HL-60/S4 (cell line): ENCODE measurements around the gene MNAT1.
"Not testable (repeated sequence)": the region's sequence is repeated elsewhere in the genome, so short reads cannot be mapped to it uniquely, and the experiment has no call there.

ENCODE experiments used
- in situ Hi-C: fragments of 300-500 bp; cut with MboI; formaldehyde crosslinking; loops from 2 replicates; pipeline ENCODE4 v1.14.3; 2022; ENCODE audit warnings: low sequenced_read_pairs

The MNAT1 gene

GRCh38 chr14:60734465-60735242 lies at the start of gene MNAT1:
MNAT1 (plus strand) TSS chr14:60734761; CDS start chr14:60734863, 102 bp downstream.
- in situ Hi-C loops, result no loop called here

DNA sequence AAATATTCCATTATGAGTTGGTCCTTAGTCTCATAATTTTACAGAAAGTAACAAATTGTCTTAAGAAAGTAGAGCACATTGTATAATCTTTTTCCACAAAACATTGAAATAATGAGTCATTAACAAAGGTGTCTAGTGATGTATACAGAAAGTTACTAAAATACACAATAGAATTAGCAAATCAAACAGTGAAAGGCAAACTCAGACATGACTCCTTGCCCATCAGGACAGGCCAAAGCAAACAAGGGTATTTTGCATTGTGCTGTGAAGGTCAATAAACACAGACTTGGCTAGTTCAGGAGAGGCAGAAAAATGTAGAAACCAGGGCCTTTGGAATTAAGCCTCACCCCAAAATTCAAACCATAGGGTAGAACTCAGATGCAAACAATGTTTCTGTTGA lies 47.7 kb upstream of the MNAT1 start:
- in situ Hi-C loops, result no loop called here

DNA sequence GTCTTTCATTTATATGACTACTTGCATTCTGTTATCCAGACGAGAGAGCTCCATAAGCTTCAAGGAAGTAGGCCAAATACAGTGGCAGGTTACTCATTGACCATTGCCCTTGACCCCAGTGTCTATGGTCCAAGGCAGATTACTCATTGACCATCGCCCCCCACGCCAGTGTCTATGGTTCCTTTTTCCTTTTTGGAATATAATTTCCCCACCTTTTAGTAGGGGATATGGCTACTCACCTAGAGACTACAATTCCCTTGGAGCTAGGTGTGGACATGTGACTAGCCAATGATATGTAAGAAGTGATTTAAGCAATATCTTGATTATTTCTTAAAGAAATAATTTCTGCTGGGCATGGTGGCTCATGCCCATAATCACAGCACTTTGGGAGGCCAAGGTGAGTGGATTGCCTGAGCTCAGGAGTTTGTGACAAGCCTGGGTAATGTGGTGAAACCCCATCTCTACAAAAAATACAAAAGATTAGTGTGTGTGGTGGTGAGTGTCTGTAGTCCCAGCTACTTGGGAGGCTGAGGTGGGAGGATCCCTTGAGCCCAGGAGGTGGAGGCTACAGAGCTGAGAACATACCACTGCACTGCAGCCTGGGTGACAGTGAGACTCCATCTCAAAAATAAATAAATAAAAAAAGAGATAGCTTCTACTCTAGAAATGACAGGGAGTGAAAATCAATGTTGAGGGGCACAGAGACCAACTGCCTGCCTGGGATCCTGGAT lies 43.0 kb upstream of the MNAT1 start:
- in situ Hi-C loops, result no loop called here

DNA sequence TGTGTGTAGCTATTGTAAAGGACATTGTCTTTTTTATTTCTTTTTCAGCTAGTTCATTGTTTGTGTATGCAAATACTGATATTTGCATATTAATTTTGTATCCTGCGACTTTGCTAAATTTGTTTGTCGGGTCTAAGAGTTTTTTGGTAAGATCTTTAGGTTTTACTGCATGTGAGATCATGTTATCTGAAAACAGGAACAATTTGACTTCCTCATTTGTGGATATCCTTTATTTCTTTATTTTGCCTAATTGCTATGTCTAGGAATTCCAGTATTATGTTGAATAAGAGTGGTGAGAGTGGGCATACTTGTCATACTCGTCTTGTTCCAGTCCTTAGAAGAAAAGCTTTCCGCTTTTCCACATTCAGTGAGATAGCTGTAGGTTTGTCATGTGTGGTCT lies 39.2 kb upstream of the MNAT1 start:
- in situ Hi-C loops, result no loop called here

GRCh38 chr14:60700598-60700997 lies 34.0 kb upstream of the MNAT1 start:
- in situ Hi-C loops, result no loop called here

DNA sequence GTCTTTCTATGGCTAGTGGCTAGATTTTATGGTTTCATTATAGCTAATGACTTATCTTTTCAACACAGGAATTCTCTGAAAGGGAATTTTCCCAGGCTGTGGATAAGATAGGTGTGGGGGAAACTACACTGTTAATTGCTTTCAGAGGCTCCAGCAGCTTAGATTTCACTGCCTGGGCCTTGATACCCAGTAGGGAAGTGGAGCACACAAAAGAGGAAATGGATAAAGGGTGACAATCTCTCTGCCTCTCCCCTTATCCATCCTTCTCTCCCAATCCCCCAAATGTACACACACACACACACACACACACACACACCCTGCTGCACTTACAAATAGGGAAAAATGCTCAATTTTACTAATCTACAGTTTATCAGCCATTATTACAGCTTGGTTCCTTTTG lies 29.5 kb upstream of the MNAT1 start:
- in situ Hi-C loops, result no loop called here

GRCh38 chr14:60707858-60708257 lies 26.7 kb upstream of the MNAT1 start:
- in situ Hi-C loops, result no loop called here

- in situ Hi-C loops, result no loop called here
Measured at GRCh38 chr14:60710494-60710893, 24.1 kb upstream of the MNAT1 start.

- in situ Hi-C loops, result no loop called here
Measured at GRCh38 chr14:60713513-60713912, 21.0 kb upstream of the MNAT1 start.

GRCh38 chr14:60720391-60720790 lies 14.2 kb upstream of the MNAT1 start:
- in situ Hi-C loops, result no loop called here

DNA sequence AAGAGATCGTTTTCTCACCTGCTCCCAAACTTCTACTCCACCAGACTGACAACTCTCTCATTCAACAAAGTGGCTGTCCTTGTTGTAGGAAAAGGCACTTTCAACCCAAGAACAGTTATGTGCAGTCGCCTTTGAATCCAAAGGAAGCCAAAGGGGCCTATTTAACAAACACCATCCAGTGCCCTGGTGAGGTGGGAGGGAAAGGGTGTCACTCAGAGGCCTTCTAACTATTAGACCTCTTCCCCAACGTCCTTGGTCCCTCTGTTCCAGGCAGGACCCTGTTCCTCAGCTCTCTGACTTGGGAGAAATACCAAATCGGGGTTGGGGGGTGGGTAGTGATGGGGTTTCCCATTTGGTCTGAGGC lies 13.6 kb upstream of the MNAT1 start:
- in situ Hi-C loops, result no loop called here

DNA sequence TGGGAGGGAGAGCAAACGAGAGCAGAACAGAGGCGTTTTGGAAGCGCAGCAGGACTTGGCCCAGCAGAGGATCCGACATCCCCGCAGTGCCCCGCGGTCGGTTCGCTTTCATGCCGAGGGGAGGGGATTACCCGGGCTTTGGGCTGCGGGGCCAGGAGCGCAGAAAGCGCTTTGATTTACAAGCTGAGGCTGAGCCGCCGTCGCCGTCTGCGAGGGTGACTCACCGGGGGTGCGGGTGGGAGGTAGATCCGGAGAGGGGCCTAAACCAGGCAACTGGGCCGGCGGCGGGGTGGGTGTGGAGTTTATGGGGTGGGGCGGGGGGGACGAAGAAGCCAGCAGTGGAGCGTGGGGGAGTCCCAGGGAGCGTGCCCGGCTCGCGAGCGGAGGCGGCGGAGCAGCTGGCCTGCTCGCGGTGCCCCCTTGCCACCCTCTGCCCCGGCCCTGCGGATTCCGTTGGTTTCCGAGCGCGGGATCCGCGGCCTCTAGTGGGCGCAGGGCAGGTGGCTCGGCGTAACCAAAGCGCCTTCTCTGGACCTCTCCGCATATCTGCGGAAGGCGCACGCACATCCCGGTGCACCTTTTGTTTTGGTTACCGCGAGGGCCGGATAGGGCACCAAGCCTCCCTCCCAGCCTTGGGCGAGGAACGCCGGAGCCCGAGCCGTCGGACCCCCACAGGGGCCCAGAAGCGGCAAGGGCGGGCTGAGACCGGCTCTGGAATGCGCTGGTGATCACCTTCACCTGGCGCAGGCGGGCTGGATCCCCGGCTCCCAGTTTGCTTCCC lies 13.0 kb upstream of the MNAT1 start:
- in situ Hi-C loops, result no loop called here

GRCh38 chr14:60722107-60722356 lies 12.5 kb upstream of the MNAT1 start:
- in situ Hi-C loops, result no loop called here

DNA sequence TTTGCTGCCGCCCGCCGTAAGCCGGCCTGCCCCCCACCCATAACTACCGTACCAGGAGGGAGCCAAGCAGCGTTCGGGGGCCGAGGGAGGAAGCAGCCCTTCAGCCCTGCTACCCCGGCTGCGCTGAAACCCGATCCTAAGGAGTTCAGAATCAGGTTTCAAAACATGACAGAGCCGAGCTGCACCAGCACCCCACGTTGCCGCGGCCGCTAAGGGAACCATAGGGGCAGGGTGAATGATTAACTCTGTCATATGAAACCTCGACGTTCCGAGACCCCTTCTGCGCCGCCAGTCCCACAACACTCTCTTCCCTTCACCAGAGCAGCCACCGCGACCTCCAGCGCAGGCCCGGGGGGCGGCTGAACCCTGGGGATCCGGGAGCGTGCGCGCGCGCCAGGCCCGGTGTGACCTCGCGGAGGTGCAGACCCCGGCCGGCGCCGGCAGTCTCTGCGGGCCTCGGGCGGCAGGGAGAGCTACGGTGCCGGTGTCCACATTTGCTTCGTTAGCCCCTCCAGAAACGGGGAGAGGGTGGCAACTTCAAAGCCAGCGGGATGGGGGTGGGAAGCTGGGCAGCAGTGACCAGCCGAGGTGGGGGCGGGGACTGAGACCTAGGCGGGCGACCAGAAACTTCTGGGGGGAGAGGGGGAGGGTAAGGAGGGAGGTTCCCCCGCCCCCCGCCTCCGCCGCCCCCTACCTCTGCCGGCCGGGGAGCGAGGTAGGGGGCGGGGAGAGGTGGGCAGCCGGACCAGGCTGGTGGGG lies 12.0 kb upstream of the MNAT1 start:
- in situ Hi-C loops, result no loop called here

GRCh38 chr14:60723116-60723906 lies 11.2 kb upstream of the MNAT1 start:
- in situ Hi-C loops, result no loop called here

DNA sequence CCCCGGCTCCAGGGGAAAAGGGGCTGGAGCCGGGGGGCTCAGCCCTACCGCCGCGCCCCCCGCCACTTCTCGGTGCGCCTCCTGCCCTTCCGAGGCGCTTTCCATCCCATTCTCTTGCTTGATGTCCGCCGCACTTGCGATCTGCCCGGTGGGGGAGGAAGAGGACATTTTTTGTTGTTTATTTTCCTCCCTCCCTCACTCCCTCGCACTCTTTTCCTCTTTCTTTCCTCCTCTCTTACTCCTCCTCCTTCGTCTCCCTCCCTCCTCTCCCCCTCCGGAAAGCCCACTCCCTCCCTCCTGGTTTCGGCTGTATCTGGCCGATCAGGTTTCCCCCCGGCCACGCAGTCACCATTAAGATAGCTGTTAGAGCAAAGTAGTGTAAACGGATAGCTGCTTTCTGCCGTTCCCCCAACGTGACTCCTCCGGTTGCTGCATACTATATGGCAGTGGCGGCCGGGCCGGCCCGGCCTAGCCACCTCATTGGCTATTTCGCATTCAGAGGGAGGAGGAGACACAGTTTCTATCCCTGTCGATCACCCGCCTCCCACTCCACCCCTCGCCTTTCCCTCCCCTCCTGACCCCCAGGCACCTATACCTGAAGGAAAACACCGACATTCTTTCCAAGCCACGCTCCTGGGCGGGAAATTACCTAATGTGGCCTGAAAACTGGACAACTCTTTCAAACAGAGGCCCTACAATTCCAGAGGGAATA lies 10.5 kb upstream of the MNAT1 start, which contains the start of gene SIX4:
Gene SIX4, minus strand, starts transcription at position 445 of the 712 bp plus-strand sequence. Its CDS starts 277 bp downstream, at position 168.
- in situ Hi-C loops, result no loop called here

GRCh38 chr14:60731291-60731690 lies 3.3 kb upstream of the MNAT1 start:
- in situ Hi-C loops, result not testable (repeated sequence)

DNA sequence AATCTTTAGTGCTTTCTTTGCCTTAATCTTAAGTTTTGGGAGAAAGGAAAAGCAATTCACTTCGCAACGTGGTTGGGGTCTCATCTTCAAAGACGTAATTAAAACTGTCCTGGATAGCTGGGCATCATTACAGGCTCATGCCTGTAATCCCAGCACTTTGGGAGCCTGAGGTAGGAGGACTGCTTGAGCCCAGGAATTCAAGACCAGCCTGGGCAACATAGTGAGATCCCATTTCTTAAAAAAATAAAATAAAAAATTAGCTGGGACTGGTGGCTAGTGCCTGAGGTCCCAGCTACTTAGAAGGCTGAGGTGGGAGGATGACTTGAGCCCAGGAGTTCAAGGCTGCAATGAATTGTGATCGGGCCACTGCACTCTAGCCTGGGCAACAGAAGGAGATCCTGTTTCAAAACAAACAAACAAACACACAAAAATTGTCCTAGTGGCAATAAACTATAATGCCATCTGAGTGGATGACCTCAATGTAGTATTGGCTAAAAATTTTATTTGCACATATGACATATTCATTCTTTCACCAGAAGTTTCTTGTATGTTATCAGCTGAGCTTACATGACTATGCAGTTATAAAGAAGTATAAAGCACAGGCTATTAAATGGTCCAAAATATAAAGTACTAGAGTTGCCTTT lies 1.6 kb upstream of the MNAT1 start:
- in situ Hi-C loops, result no loop called here

DNA sequence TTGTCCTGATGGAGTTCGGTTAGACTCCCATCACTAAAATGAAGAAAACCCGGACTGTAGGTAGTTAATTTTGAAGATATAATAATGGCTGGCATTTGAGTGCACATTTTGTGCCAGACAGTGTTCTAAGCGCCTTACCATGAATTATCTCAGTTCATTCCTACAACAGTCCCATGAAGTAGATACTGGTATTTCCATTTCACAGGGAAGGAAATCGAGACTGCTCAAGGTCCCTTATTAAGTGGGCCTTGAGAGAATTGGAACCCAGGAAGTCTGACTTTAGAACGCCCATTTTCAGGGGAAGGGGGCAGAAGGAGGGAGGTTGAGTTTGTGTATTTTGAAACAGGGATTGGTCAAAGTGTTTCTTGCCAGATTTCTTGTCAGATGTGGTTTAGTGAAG lies 855 bp downstream of the MNAT1 start:
- in situ Hi-C loops, result no loop called here
